Lung (tissue), 12 donors: ENCODE measurements around the gene FAM13A. TPM values are rescaled to one million over a fixed set of nuclear protein-coding genes. Genes with fewer than 3 reads are reported as not detected.

Experiments used
- ATAC-seq: fragments of 200-7000 bp; cut with Tn5 transposase; one replicate; pipeline ENCODE4 v1.9.1; 2020; ENCODE audit warnings: moderate number of reproducible peaks; ENCODE audit not compliant: insufficient read depth, low FRiP score
- DNase-seq, 3 donors: peaks; one replicate each; pipeline ENCODE4 v3.0.0-alpha.2; 2013 to 2017
- H3K27ac ChIP-seq, 2 donors: one replicate each; pipeline ENCODE4 v1.5.1; 2013; ENCODE audit warnings: mild to moderate bottlenecking in 2 of 2, moderate library complexity in 2 of 2, control low read depth in 1 of 2, inconsistent platforms in 1 of 2, low read depth in 1 of 2, low read length in 1 of 2
- H3K27me3 ChIP-seq, 3 donors: one replicate each; pipeline ENCODE4 v1.5.1; 2013; ENCODE audit warnings: low read length in 2 of 3; ENCODE audit not compliant: control insufficient read depth in 3 of 3, insufficient read depth in 3 of 3
- H3K36me3 ChIP-seq, 4 donors: one replicate each; pipeline ENCODE4 v1.5.1; 2013; ENCODE audit warnings: low read length in 4 of 4, mild to moderate bottlenecking in 1 of 4, moderate library complexity in 1 of 4; ENCODE audit not compliant: control insufficient read depth in 4 of 4, insufficient read depth in 4 of 4
- H3K4me1 ChIP-seq, 5 donors: one replicate each; pipeline ENCODE4 v1.5.1; 2013; ENCODE audit warnings: low read length in 5 of 5, mild to moderate bottlenecking in 2 of 5, moderate library complexity in 1 of 5; ENCODE audit not compliant: control insufficient read depth in 5 of 5, insufficient read depth in 5 of 5
- H3K4me3 ChIP-seq: one replicate; pipeline ENCODE4 v1.5.1; 2013; ENCODE audit warnings: mild to moderate bottlenecking, control low read depth, moderate library complexity
- H3K9ac ChIP-seq, 2 donors: one replicate each; pipeline ENCODE4 v1.5.1; 2013; ENCODE audit warnings: low read length in 2 of 2, control low read depth in 1 of 2; ENCODE audit not compliant: insufficient read depth in 1 of 2
- H3K9me3 ChIP-seq, 4 donors: one replicate each; pipeline ENCODE4 v1.5.1; 2013; ENCODE audit warnings: low read length in 3 of 4, mild to moderate bottlenecking in 1 of 4, moderate library complexity in 1 of 4; ENCODE audit not compliant: control insufficient read depth in 4 of 4, insufficient read depth in 3 of 4
- CTCF ChIP-seq: IDR thresholded peaks from 2 replicates; pipeline ENCODE4 v1.5.1; 2012; ENCODE audit warnings: mild to moderate bottlenecking; ENCODE audit errors: control extremely low read depth, extremely low read depth
- WGBS, 2 donors: extraction: QIAGEN DNeasy Blood & Tissue Kit; methylation state at CpG; one replicate each; pipeline ENCODE4 v1.1.7; 2013; 5-methylcytosine and 5-hydroxymethylcytosine counted together
- polyA plus RNA-seq, 2 donors: library from polyadenylated mRNA; stranded (reverse); fragments of 200-250 nt; gene quantifications; one replicate each; pipeline ENCODE4 v1.2.1, GENCODE V29; 2013
- total RNA-seq, 2 donors: library from RNA; depleted of rRNA in 1 of 2; stranded (reverse); fragments of >200 nt in 1 of 2; gene quantifications; one replicate each; pipeline ENCODE4 v1.2.1, GENCODE V29; 2014 to 2021
- donor health status: control.
- donor health status: control.
- donor health status: Bipolar disorder and iron deficiency.
- donor health status: healthy.
- donor health status: DM: yes; HTN: yes; CAD: no.

The FAM13A gene
- total and polyA plus RNA-seq, 4 donors: 9.2 to 122 (median 29.3) TPM

GRCh38 chr4:88734403-88734949, 322.5 kb downstream of the FAM13A start:
- Histone ChIP-seq H3K9ac (no peak overlapping the region), H3K36me3 (peaks cover 11 to 56% (median 23%) of the 10 kb centered on the region in 4 donors), H3K4me1 (peaks cover 0 to 29% (median 13%) of the 10 kb centered on the region in 5 donors), H3K27me3 (no peaks in the 10 kb centered on the region), H3K27ac (no peak overlapping the region), H3K4me3 (no peak overlapping the region), H3K9me3 (no peaks in the 10 kb centered on the region)
- ATAC-seq: no peak
- no peak for DNase-seq
- no peak for TF ChIP-seq CTCF
- 81 to 85% methylated on average over 3 of the region's 3 CpGs for WGBS, 2 donors

- Histone ChIP-seq H3K27ac (no peak overlapping the region), H3K4me3 (no peak overlapping the region), H3K9ac (no peak overlapping the region), H3K27me3 (no peaks in the 10 kb centered on the region), H3K36me3 (peaks cover 11 to 54% (median 25%) of the 10 kb centered on the region in 4 donors), H3K4me1 (peaks cover 0 to 29% (median 8%) of the 10 kb centered on the region in 5 donors), H3K9me3 (no peaks in the 10 kb centered on the region)
- DNase-seq (no peak), ATAC-seq (no peak)
- no peak for TF ChIP-seq CTCF
- WGBS, 2 donors: 95 to 97% methylated on average over 5 of the region's 5 CpGs
Measured at GRCh38 chr4:88732714-88733368, 324.1 kb downstream of the FAM13A start.

GRCh38 chr4:88731381-88731780, 325.6 kb downstream of the FAM13A start:
- peak; percentile 44 to 86 (median 71) for DNase-seq
- WGBS, 2 donors: 71% methylated on average over 4 of the region's 4 CpGs
- no peak overlapping the region for H3K9ac ChIP-seq
- ATAC-seq: no peak
- no peak overlapping the region for H3K4me3 ChIP-seq
- no peak overlapping the region for H3K27ac ChIP-seq
- no peaks in the 10 kb centered on the region for H3K9me3 ChIP-seq
- peaks cover 18 to 59% (median 35%) of the 10 kb centered on the region in 4 donors for H3K36me3 ChIP-seq
- peaks cover 0 to 20% (median 3%) of the 10 kb centered on the region in 5 donors for H3K4me1 ChIP-seq
- H3K27me3 ChIP-seq: no peaks in the 10 kb centered on the region
- no peak for TF ChIP-seq CTCF
